ENCODE measurements around the gene MOBP.
"Not testable (repeated sequence)": the region's sequence is repeated elsewhere in the genome, so short reads cannot be mapped to it uniquely, and the experiment has no call there.

Gene MOBP

DNA sequence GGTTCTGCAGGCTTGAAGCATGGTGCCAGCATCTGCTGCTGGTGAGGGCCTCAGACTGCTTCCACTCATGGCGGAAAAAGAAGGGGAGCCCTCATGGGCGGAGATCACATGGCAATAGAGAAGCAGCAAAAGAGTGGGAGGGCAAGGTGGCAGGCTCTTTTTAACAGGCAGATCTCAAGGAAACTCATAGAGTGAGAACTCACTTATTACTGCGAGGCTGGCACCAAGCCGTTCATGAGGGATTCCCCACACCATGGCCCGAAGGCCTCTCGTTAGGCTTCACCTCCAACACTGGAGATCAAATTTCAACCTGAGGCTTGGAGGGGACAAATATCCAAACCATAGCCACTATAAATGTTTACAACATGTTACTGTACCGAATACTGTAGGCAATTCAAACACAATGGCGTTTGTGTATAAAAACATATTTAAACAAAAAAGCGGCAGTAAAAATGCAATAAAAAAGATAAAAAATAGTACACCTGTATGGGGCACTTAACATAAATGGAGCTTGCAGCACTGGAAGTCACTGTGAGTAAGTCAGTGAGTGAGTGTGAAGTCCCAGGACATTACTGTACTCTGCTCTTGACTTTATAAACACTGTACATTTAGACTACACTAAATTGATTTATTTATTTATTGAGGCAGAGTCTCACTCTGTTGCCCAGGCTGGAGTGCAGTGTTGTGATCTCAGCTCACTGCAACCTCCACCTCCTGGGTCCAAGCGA lies 18.8 kb upstream of the MOBP start:
- H3K27ac ChIP-seq = no peak overlapping the region
- ChIA-PET CTCF (interaction anchor here (0.7 to 1.0 kb wide), 2 partner anchors 11 to 51 kb away, joined by 4 read pairs; no protein-coding TSS in a partner anchor), POLR2A (ENCODE audit: low non-redundant PET) (no interaction called here)

DNA sequence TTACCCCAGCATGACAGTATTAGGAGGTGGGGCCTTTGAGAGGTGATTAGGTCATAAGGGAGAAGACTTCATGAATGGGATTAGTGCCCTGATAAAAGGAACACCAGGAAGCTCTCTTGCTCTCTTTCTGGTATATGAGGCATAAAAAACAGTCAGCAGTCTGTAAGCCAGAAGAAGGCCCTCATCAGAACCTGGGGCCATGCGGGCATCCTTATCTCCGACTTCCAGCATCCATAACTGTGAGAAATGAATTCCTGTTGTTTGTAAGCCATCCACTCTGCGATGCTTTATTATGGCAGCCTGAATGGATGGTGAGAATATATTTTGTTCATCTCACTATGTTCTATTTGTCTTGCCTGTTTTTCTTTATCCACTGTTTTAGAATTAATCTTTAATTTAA lies 17.7 kb upstream of the MOBP start:
- DNase-seq (ENCODE audit: low spot score) = no peak
- TF ChIP-seq, protein P1, sequence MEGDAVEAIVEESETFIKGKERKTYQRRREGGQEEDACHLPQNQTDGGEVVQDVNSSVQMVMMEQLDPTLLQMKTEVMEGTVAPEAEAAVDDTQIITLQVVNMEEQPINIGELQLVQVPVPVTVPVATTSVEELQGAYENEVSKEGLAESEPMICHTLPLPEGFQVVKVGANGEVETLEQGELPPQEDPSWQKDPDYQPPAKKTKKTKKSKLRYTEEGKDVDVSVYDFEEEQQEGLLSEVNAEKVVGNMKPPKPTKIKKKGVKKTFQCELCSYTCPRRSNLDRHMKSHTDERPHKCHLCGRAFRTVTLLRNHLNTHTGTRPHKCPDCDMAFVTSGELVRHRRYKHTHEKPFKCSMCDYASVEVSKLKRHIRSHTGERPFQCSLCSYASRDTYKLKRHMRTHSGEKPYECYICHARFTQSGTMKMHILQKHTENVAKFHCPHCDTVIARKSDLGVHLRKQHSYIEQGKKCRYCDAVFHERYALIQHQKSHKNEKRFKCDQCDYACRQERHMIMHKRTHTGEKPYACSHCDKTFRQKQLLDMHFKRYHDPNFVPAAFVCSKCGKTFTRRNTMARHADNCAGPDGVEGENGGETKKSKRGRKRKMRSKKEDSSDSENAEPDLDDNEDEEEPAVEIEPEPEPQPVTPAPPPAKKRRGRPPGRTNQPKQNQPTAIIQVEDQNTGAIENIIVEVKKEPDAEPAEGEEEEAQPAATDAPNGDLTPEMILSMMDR (conservative IDR thresholded peaks at IDR 0.05; ENCODE audit: low read depth) = no peak
- ChIA-PET POLR2A (ENCODE audit: low non-redundant PET) (no interaction called here), CTCF (interaction anchor here (0.7 kb wide), 1 partner anchor 10 kb away, joined by 4 read pairs; no protein-coding TSS in a partner anchor)
- H3K27ac ChIP-seq = no peak overlapping the region

More for the DNA sequence above, 18.8 kb upstream of the MOBP start:
- TF ChIP-seq, protein P1 (conservative IDR thresholded peaks at IDR 0.05; ENCODE audit: low read depth) = no peak
- no peak for DNase-seq (ENCODE audit: low spot score)

GRCh38 chr3:39453134-39453533 lies 14.3 kb upstream of the MOBP start:
- H3K27ac ChIP-seq = no peak overlapping the region
- ChIA-PET POLR2A (ENCODE audit: low non-redundant PET) (no interaction called here), CTCF (no interaction called here)
- DNase-seq (ENCODE audit: low spot score) = no peak
- TF ChIP-seq, protein P1 (conservative IDR thresholded peaks at IDR 0.05; ENCODE audit: low read depth) = no peak

GRCh38 chr3:39453872-39454271 lies 13.6 kb upstream of the MOBP start:
- H3K27ac ChIP-seq; DNase-seq (ENCODE audit: low spot score); POLR2A ChIA-PET (ENCODE audit: low non-redundant PET): not testable (repeated sequence)
- CTCF ChIA-PET = interaction anchor here (0.7 kb wide), 1 partner anchor 19 kb away, joined by 3 read pairs; no protein-coding TSS in a partner anchor

DNA sequence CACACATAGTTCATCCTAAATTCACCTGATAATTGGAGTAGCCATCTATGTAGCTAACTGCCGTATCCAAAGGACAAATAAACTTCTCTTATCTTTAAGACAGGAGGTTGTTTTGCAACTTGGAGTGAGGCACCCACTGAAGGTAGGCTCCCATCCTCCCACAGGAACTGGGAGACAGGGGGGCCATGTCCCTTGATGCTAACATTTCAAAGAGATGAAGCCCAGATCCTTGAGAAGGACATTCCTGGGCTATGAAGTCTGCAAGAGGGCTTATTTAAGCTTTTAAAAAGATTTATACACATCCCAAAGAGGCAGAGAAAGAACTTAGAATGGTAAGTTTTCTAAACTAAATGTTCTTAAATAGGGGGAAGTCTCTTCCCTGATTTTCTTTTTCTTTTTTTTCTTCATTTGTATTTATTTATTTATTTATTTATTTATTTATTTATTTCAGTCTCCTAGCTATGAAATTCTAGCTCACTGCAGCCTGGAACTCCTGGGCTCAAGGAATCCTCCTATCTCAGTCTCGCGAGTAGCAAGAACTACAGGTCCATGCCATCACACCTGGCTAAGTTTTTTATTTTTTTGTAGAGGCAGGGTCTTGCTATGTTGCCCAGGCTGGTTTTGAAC lies 12.8 kb upstream of the MOBP start:
- CTCF ChIA-PET = interaction anchor here (0.7 kb wide), 1 partner anchor 20 kb away, joined by 3 read pairs; no protein-coding TSS in a partner anchor

GRCh38 chr3:39456159-39456558 lies 11.3 kb upstream of the MOBP start:
- ChIA-PET CTCF (no interaction called here), POLR2A (ENCODE audit: low non-redundant PET) (no interaction called here)
- TF ChIP-seq, protein P1 (conservative IDR thresholded peaks at IDR 0.05; ENCODE audit: low read depth) = no peak
- H3K27ac ChIP-seq = no peak overlapping the region
- no peak for DNase-seq (ENCODE audit: low spot score)

More for the DNA sequence above, 12.8 kb upstream of the MOBP start:
- H3K27ac ChIP-seq = no peak overlapping the region
- DNase-seq (ENCODE audit: low spot score) = no peak
- POLR2A ChIA-PET (ENCODE audit: low non-redundant PET) = no interaction called here
- TF ChIP-seq, protein P1 (conservative IDR thresholded peaks at IDR 0.05; ENCODE audit: low read depth) = no peak

DNA sequence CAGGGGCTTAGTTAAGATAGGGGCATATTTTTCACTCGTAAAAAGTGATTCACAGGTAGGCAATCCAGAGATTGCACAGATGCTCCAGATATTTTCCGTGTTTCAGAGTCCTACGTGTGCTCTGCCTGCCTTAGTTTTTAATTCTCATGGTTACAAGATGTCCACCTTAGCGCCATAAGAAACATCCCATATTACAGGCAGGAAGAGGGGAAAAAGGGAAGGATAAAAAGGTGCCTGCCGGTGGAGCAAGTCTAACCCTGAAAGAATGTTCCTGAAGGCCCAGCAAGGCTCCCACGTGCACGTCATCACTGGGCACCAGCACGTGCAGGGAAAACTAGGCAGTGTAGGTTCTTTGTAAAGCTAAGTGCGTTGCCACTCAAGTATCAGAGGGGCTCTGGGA lies 10.1 kb upstream of the MOBP start:
- TF ChIP-seq, protein P1 (conservative IDR thresholded peaks at IDR 0.05; ENCODE audit: low read depth) = no peak
- no peak overlapping the region for H3K27ac ChIP-seq
- ChIA-PET CTCF (no interaction called here), POLR2A (ENCODE audit: low non-redundant PET) (no interaction called here)
- no peak for DNase-seq (ENCODE audit: low spot score)

DNA sequence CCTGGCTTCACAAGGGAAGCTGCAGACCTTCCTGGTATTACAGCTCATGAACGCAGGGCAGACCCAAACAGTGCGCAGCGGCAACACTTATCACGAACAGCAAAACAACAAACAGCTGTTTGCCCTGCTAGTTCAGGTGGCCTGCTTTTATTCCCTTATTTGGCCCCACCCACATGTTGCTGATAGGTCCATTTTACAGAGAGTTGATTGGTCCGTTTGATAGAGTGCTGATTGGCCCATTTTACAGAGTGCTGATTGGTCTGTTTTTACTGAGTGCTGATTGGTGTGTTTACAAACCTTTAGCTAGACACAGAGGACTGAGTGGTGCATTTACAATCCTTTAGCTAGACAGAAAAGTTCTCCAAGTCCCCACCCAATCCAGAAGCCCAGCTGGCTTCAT lies 8.9 kb upstream of the MOBP start:
- H3K27ac ChIP-seq; POLR2A ChIA-PET (ENCODE audit: low non-redundant PET); DNase-seq (ENCODE audit: low spot score): not testable (repeated sequence)
- CTCF ChIA-PET = interaction anchor here (1.1 kb wide), 1 partner anchor 11 kb away, joined by 3 read pairs; no protein-coding TSS in a partner anchor

Data from RWPE1 (cell line).